HEK293T (cell line): ENCODE results near the gene MRPL42.

ENCODE experiments used
- ARNT ChIP-seq: fragments of 450-650 bp; IDR thresholded peaks from 2 replicates; pipeline ENCODE4 v1.6.1; 2017; ENCODE audit warnings: mild to moderate bottlenecking
- FOXA1 ChIP-seq: fragments of 450-650 bp; IDR thresholded peaks from 2 replicates; pipeline ENCODE4 v1.6.1; 2016; ENCODE audit warnings: mild to moderate bottlenecking

- TF ChIP-seq FOXA1 (no peak), ARNT (no peak)
These were observed 54.1 kb downstream of the MRPL42 start for GRCh38 chr12:93521225-93522080.
